AG09319 (cell line): ENCODE data around the gene ASPHD1.
"Not testable (repeated sequence)": the region's sequence is repeated elsewhere in the genome, so short reads cannot be mapped to it uniquely, and the experiment has no call there.

ENCODE experiments used
- DNase-seq: peaks from one replicate; pipeline ENCODE4 v3.0.0-alpha.2; 2010; ENCODE audit warnings: low read depth; ENCODE audit errors: extremely low read depth
- CTCF ChIP-seq: IDR thresholded peaks from 2 replicates; pipeline ENCODE4 v1.5.1; 2011; ENCODE audit warnings: low read depth, mild to moderate bottlenecking, inconsistent platforms, low read length, moderate library complexity

The ASPHD1 gene

GRCh38 chr16:29858974-29859373, 41.3 kb upstream of the ASPHD1 start:
- no peak for TF ChIP-seq CTCF
- DNase-seq: no peak

- no peak for DNase-seq
- TF ChIP-seq CTCF: no peak
Observed at GRCh38 chr16:29860218-29860617, 40.1 kb upstream of the ASPHD1 start.

GRCh38 chr16:29862383-29862883, 37.9 kb upstream of the ASPHD1 start:
- no peak for DNase-seq
- peak; percentile 35 for TF ChIP-seq CTCF

GRCh38 chr16:29862884-29863668, 37.2 kb upstream of the ASPHD1 start, which contains the start of gene CDIPT:
TSS of gene CDIPT (minus strand) at chr16:29863226. CDS start at chr16:29862857, 369 bp downstream.
- DNase-seq: peak; percentile 94
- TF ChIP-seq CTCF: peak; percentile 64

- TF ChIP-seq CTCF: no peak
- no peak for DNase-seq
Observed at GRCh38 chr16:29863669-29863984, 36.7 kb upstream of the ASPHD1 start.

GRCh38 chr16:29864205-29864604, 36.1 kb upstream of the ASPHD1 start:
- no peak for TF ChIP-seq CTCF
- no peak for DNase-seq

GRCh38 chr16:29868396-29869009, 31.8 kb upstream of the ASPHD1 start:
- no peak for TF ChIP-seq CTCF
- no peak for DNase-seq

GRCh38 chr16:29869067-29869466, 31.2 kb upstream of the ASPHD1 start:
- not testable (repeated sequence) for DNase-seq
